MM.1S (cell line): Measurements from ENCODE around the gene SHQ1.

Experiments used
- CTCF ChIP-seq: fragments of 300-600 bp; sonication (generic); IDR thresholded peaks from 2 replicates; pipeline ENCODE4 v1.5.1; 2016; ENCODE audit warnings: antibody characterized with exemption, low read length, mixed read lengths
- EZH2 ChIP-seq: fragments of 300-600 bp; sonication (generic); optimal IDR thresholded peaks from 2 replicates; pipeline ENCODE3; 2017; ENCODE audit warnings: low read depth, mild to moderate bottlenecking, antibody characterized with exemption, low read length, mixed read lengths
- EZH2phosphoT487 ChIP-seq: fragments of 300-600 bp; sonication (generic); IDR thresholded peaks from 2 replicates; pipeline ENCODE4 v1.6.1; 2018; ENCODE audit warnings: antibody characterized with exemption, low read length

- TF ChIP-seq EZH2phosphoT487 (no peak), CTCF (0 out of 2 replicates have a peak, but pooled peaks have one; percentile 4), EZH2 (no peak)
These were observed 40.5 kb upstream of the SHQ1 start for GRCh38 chr3:72888546-72889309.
